Mucosa of descending colon (tissue), 3 donors: Measurements from ENCODE around the gene CEACAM8. TPM values are rescaled to one million over a fixed set of nuclear protein-coding genes. Genes with fewer than 3 reads are reported as not detected.
"Not testable (repeated sequence)": the region's sequence is repeated elsewhere in the genome, so short reads cannot be mapped to it uniquely, and the experiment has no call there.

ENCODE experiments used
- ATAC-seq: fragments of 200-7000 bp; cut with Tn5 transposase; one replicate; pipeline ENCODE4 v1.9.1; 2020; ENCODE audit warnings: mild to moderate bottlenecking, moderate library complexity
- DNase-seq, 3 donors: peaks; one replicate each; pipeline ENCODE4 v3.0.0-alpha.2; 2020
- H3K36me3 ChIP-seq: fragments of 200-600 bp; one replicate; pipeline ENCODE4 v1.8.0; 2021; ENCODE audit warnings: low read depth, mild to moderate bottlenecking
- H3K4me1 ChIP-seq: fragments of 200-600 bp; one replicate; pipeline ENCODE4 v1.8.0; 2021; ENCODE audit warnings: low read depth, mild to moderate bottlenecking
- H3K4me3 ChIP-seq: fragments of 200-600 bp; one replicate; pipeline ENCODE4 v1.8.0; 2021; ENCODE audit warnings: mild to moderate bottlenecking
- H3K9me3 ChIP-seq: fragments of 200-600 bp; one replicate; pipeline ENCODE4 v1.8.0; 2021; ENCODE audit warnings: mild to moderate bottlenecking
- CTCF ChIP-seq: fragments of 200-600 bp; IDR thresholded peaks from one replicate; pipeline ENCODE4 v1.8.0; 2022; ENCODE audit warnings: antibody characterized with exemption, mild to moderate bottlenecking
- intact Hi-C, 2 donors: fragments of 100-400 bp; cut with DNase I in 1 of 2; cut with micrococcal nuclease in 1 of 2; formaldehyde crosslinking; loops; one replicate each; pipeline versions ENCODE4 v1.11.0 to v1.11.1; 2022; cut with DNase I, micrococcal nuclease
- total RNA-seq, 3 donors: library from RNA; stranded (reverse); fragmentation: NEBNext Ultra II Directional in 2 of 3; extraction: Animal tissue kit (Norgen Biotek cat#: 25700) in 2 of 3; gene quantifications; one replicate each; pipeline versions ENCODE4 v1.2.1 to v1.2.4, GENCODE V29; 2021 to 2023
- donor health status: DM: no; HTN: no; CAD: no; lungs with moderate emphysema.
- donor health status: DM: no; HTN: no; CAD: no.
- donor health status: DM: no; HTN: yes; CAD: no.

CEACAM8 gene
- total RNA-seq, 3 donors from 2014 or later = 0.32 to 5.1 (median 1.1) TPM

GRCh38 chr19:42558450-42559150 is 36.1 kb downstream of the CEACAM8 start:
- no peak for ATAC-seq
- no peak overlapping the region for H3K4me3 ChIP-seq
- H3K9me3 ChIP-seq = no peaks in the 10 kb centered on the region
- no peaks in the 10 kb centered on the region for H3K4me1 ChIP-seq
- no peaks in the 10 kb centered on the region for H3K36me3 ChIP-seq
- no peak for DNase-seq
- intact Hi-C loops = no loop called here
- no peak for TF ChIP-seq CTCF

- H3K36me3 ChIP-seq, ATAC-seq, intact Hi-C loops, H3K4me1 ChIP-seq, H3K4me3 ChIP-seq, H3K9me3 ChIP-seq, DNase-seq: not testable (repeated sequence)
Observed at GRCh38 chr19:42557386-42557871, 37.3 kb downstream of the CEACAM8 start.

GRCh38 chr19:42555801-42556200 is 38.9 kb downstream of the CEACAM8 start:
- H3K4me3 ChIP-seq = no peak overlapping the region
- ATAC-seq = no peak
- no peaks in the 10 kb centered on the region for H3K9me3 ChIP-seq
- no peak for TF ChIP-seq CTCF
- DNase-seq = peak in 1 of 3 donors; percentile 25
- no peaks in the 10 kb centered on the region for H3K36me3 ChIP-seq
- H3K4me1 ChIP-seq = no peaks in the 10 kb centered on the region
- intact Hi-C loops = no loop called here

- peak; percentile 50 for ATAC-seq
- DNase-seq = peak in 1 of 3 donors; percentile 40
- TF ChIP-seq CTCF = no peak
- intact Hi-C loops = no loop called here
- Histone ChIP-seq H3K4me1 (no peaks in the 10 kb centered on the region), H3K4me3 (no peak overlapping the region), H3K36me3 (no peaks in the 10 kb centered on the region), H3K9me3 (no peaks in the 10 kb centered on the region)
Observed at GRCh38 chr19:42555317-42555716, 39.4 kb downstream of the CEACAM8 start.

- Histone ChIP-seq H3K4me3 (no peak overlapping the region), H3K36me3 (no peaks in the 10 kb centered on the region), H3K9me3 (peaks cover under 1% of the 10 kb centered on the region), H3K4me1 (no peaks in the 10 kb centered on the region)
- DNase-seq = peak in 1 of 3 donors; percentile 39
- intact Hi-C loops = no loop called here
- ATAC-seq = no peak
- TF ChIP-seq CTCF = no peak
Observed at GRCh38 chr19:42554046-42554575, 40.6 kb downstream of the CEACAM8 start.

- no peak overlapping the region for H3K4me3 ChIP-seq
- DNase-seq (peak in 1 of 3 donors; percentile 44), ATAC-seq (peak; percentile 40)
- TF ChIP-seq CTCF = no peak
- no peaks in the 10 kb centered on the region for H3K4me1 ChIP-seq
- no peaks in the 10 kb centered on the region for H3K36me3 ChIP-seq
- intact Hi-C loops = no loop called here
- peaks cover 3% of the 10 kb centered on the region for H3K9me3 ChIP-seq
Observed at GRCh38 chr19:42553292-42554045, 41.3 kb downstream of the CEACAM8 start.
